ENCODE results near the gene RYR1.

The RYR1 gene

GRCh38 chr19:38433268-38433733 is at the start of gene RYR1:
RYR1 (plus strand) TSS chr19:38433691; CDS start chr19:38433830, 139 bp downstream.
- intact Hi-C loops (cut with DNase I): no loop called here
- peak; percentile 31 to 81 (median 65) for DNase-seq

GRCh38 chr19:38383743-38384142 is 49.7 kb upstream of the RYR1 start:
- no peak for DNase-seq
- intact Hi-C loops (cut with DNase I): no loop called here

GRCh38 chr19:38384209-38385027 is 49.1 kb upstream of the RYR1 start:
- no peak for DNase-seq

GRCh38 chr19:38385057-38385803 is 48.3 kb upstream of the RYR1 start:
- intact Hi-C loops (cut with DNase I): no loop called here
- no peak for DNase-seq

More at GRCh38 chr19:38384209-38385027, 49.1 kb upstream of the RYR1 start:
- intact Hi-C loops (cut with DNase I): no loop called here

- DNase-seq: no peak
- intact Hi-C loops (cut with DNase I): no loop called here
Measured at GRCh38 chr19:38385804-38386257, 47.7 kb upstream of the RYR1 start.

- intact Hi-C loops (cut with DNase I): no loop called here
- no peak for DNase-seq
Measured at GRCh38 chr19:38386300-38386970, 47.1 kb upstream of the RYR1 start.

- intact Hi-C loops (cut with DNase I): no loop called here
- DNase-seq: peak in 3 of 42 donors; percentile 13 to 45 (median 29)
Measured at GRCh38 chr19:38386971-38387549, 46.4 kb upstream of the RYR1 start.

- DNase-seq: peak; percentile 63 to 95 (median 84)
- intact Hi-C loops (cut with DNase I): no loop called here
Measured at GRCh38 chr19:38387550-38388348, 45.7 kb upstream of the RYR1 start, which contains the start of gene GGN. GGN (minus strand) TSS chr19:38388034; CDS start chr19:38387261, 773 bp downstream.

- peak in 41 of 42 donors; percentile 9 to 82 (median 58) for DNase-seq
- intact Hi-C loops (cut with DNase I): no loop called here
Measured at GRCh38 chr19:38388349-38389100, 45.0 kb upstream of the RYR1 start, which contains the start of gene SPRED3. SPRED3 (plus strand) TSS chr19:38388697; CDS start chr19:38390303, 1,606 bp downstream.

- peak in 26 of 42 donors; percentile 16 to 68 (median 31) for DNase-seq
- intact Hi-C loops (cut with DNase I): no loop called here
Measured at GRCh38 chr19:38389101-38389925, 44.2 kb upstream of the RYR1 start.

GRCh38 chr19:38389957-38390924 is 43.2 kb upstream of the RYR1 start:
- DNase-seq: no peak
- intact Hi-C loops (cut with DNase I): no loop called here

GRCh38 chr19:38391911-38392464 is 41.5 kb upstream of the RYR1 start:
- intact Hi-C loops (cut with DNase I): no loop called here
- no peak for DNase-seq

GRCh38 chr19:38392707-38393308 is 40.7 kb upstream of the RYR1 start:
- intact Hi-C loops (cut with DNase I): no loop called here
- DNase-seq: no peak

- intact Hi-C loops (cut with DNase I): no loop called here
Measured at GRCh38 chr19:38394488-38394887, 39.0 kb upstream of the RYR1 start.

More at GRCh38 chr19:38394488-38394887, 39.0 kb upstream of the RYR1 start:
- DNase-seq: no peak
